OCI-LY1 (cell line): ENCODE data around the gene HORMAD2.

ENCODE experiments used
- CTCF ChIP-seq: fragments of 200-600 bp; sonication (generic), shearing (Covaris generic); IDR thresholded peaks from 2 replicates; pipeline ENCODE4 v1.5.1; 2017; ENCODE audit warnings: mild to moderate bottlenecking, antibody characterized with exemption, low read length, moderate library complexity, mixed read lengths
- EZH2 ChIP-seq: fragments of 200-600 bp; sonication (generic), shearing (Covaris generic); IDR thresholded peaks from 2 replicates; pipeline ENCODE4 v1.8.0; 2017; ENCODE audit warnings: borderline replicate concordance, mixed run types, mild to moderate bottlenecking, antibody characterized with exemption, low read length, moderate library complexity, mixed read lengths

- TF ChIP-seq CTCF (no peak), EZH2 (no peak)
Measured at GRCh38 chr22:30054067-30054763, 26.0 kb upstream of the HORMAD2 start.
